Measurements from ENCODE around the gene ARHGAP33. TPM values are rescaled to one million over a fixed set of nuclear protein-coding genes. Genes with fewer than 3 reads are reported as not detected.

ARHGAP33 gene
- polyA plus RNA-seq, 1 experiment = 1.2 TPM

DNA sequence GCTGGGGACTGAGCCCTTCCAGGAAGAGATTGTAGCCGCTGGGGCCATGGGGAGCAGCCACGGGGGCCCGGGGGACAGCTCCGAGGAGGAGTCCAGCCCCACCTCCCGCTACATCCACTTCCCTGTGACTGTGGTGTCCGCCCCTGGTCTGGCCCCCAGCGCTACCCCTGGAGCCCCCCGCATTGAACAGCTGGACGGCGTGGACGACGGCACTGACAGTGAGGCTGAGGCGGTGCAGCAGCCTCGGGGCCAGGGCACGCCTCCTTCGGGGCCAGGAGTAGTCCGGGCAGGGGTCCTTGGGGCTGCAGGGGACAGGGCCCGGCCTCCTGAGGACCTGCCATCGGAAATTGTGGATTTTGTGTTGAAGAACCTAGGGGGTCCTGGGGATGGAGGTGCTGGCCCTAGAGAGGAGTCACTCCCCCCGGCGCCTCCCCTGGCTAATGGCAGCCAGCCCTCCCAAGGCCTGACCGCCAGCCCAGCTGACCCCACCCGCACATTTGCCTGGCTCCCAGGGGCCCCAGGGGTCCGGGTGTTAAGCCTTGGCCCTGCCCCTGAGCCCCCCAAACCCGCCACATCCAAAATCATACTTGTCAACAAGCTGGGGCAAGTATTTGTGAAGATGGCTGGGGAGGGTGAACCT lies 42.7 kb upstream of the ARHGAP33 start:
- Histone ChIP-seq H3K27me3 (ENCODE audit: control insufficient read depth, insufficient read depth, low read length) (no peaks in the 10 kb centered on the region), H3K4me3 (ENCODE audit: low read depth, low read length) (no peak overlapping the region), H3K9me3 (ENCODE audit: control insufficient read depth, insufficient read depth, low read length) (no peaks in the 10 kb centered on the region; the same call in 1 of the 2 replicates), H3K27ac (ENCODE audit: low read depth, low read length) (no peak overlapping the region)
- TF ChIP-seq, protein P1, sequence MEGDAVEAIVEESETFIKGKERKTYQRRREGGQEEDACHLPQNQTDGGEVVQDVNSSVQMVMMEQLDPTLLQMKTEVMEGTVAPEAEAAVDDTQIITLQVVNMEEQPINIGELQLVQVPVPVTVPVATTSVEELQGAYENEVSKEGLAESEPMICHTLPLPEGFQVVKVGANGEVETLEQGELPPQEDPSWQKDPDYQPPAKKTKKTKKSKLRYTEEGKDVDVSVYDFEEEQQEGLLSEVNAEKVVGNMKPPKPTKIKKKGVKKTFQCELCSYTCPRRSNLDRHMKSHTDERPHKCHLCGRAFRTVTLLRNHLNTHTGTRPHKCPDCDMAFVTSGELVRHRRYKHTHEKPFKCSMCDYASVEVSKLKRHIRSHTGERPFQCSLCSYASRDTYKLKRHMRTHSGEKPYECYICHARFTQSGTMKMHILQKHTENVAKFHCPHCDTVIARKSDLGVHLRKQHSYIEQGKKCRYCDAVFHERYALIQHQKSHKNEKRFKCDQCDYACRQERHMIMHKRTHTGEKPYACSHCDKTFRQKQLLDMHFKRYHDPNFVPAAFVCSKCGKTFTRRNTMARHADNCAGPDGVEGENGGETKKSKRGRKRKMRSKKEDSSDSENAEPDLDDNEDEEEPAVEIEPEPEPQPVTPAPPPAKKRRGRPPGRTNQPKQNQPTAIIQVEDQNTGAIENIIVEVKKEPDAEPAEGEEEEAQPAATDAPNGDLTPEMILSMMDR (IDR thresholded peaks at IDR 0.05; ENCODE audit: low read depth, low read length) = no peak
- CTCF ChIA-PET = no interaction called here
- POLR2A ChIA-PET = interaction anchor here (0.9 kb wide), 1 partner anchor 7 kb away, joined by 3 read pairs; no protein-coding TSS in a partner anchor
- DNase-seq (ENCODE audit: low read depth, low spot score) = no peak

DNA sequence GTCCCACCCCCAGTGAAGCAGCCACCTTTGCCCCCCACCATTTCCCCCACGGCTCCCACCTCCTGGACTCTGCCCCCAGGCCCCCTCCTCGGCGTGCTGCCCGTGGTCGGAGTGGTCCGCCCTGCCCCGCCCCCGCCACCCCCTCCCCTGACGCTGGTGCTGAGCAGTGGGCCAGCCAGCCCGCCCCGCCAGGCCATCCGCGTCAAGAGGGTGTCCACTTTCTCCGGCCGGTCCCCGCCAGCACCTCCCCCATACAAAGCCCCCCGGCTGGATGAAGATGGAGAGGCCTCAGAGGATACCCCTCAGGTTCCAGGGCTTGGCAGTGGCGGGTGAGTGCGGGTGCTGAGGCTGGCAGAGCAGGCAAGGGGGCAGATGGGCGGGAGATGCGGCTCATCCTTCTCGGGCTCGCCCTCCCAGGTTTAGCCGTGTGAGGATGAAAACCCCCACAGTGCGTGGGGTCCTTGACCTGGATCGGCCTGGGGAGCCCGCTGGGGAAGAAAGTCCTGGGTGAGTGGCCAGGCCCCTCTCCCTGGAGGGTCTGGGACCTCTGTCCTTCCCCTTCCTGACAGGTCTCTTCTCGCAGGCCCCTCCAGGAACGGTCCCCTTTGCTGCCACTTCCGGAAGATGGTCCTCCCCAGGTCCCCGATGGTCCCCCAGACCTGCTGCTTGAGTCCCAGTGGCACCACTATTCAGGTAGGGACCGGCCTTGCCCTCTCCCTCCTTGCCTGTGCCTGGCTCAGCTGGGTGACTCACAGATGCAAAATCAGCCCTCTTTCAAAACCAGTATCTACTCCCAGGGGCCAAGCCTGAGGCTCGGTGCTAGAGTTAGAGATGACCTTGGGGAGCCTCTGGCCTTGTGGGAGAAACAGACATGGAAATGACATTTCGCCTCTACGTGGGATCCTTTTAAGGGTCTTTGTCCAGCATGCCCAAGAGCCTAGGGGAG lies 41.9 kb upstream of the ARHGAP33 start:
- ChIA-PET CTCF (no interaction called here), POLR2A (no interaction called here)
- H3K4me3 ChIP-seq (ENCODE audit: low read depth, low read length) = no peak overlapping the region
- no peaks in the 10 kb centered on the region for H3K27me3 ChIP-seq (ENCODE audit: control insufficient read depth, insufficient read depth, low read length)
- H3K27ac ChIP-seq (ENCODE audit: low read depth, low read length) = no peak overlapping the region
- DNase-seq (ENCODE audit: low read depth, low spot score) = no peak
- H3K9me3 ChIP-seq (ENCODE audit: control insufficient read depth, insufficient read depth, low read length) = no peaks in the 10 kb centered on the region; the same call in 1 of the 2 replicates
- TF ChIP-seq, protein P1 (IDR thresholded peaks at IDR 0.05; ENCODE audit: low read depth, low read length) = no peak

DNA sequence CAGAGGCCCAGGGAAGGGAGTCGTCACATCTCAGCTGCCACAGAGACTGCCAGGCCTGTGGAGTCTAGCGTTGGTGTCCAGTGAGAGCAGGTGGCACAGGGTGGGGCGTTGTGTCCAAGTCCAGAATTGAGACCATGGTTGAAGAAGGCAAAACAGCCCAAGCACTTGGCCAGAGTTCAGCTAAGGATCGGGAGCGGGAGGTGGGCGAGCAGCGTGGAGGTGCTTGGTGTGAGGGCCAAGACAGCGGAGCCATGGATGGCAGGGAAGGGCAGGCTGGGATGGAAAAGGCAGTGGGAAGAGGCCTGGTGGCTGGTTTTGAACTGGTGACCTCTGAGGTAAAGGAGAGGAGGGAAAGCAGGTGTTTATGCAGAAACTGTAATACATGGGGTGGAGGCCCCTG lies 41.1 kb upstream of the ARHGAP33 start:
- no peaks in the 10 kb centered on the region; the same call in 1 of the 2 replicates for H3K9me3 ChIP-seq (ENCODE audit: control insufficient read depth, insufficient read depth, low read length)
- H3K4me3 ChIP-seq (ENCODE audit: low read depth, low read length) = no peak overlapping the region
- no peak for DNase-seq (ENCODE audit: low read depth, low spot score)
- CTCF ChIA-PET = no interaction called here
- TF ChIP-seq, protein P1 (IDR thresholded peaks at IDR 0.05; ENCODE audit: low read depth, low read length) = no peak
- H3K27ac ChIP-seq (ENCODE audit: low read depth, low read length) = no peak overlapping the region
- no peaks in the 10 kb centered on the region for H3K27me3 ChIP-seq (ENCODE audit: control insufficient read depth, insufficient read depth, low read length)
- POLR2A ChIA-PET = no interaction called here

DNA sequence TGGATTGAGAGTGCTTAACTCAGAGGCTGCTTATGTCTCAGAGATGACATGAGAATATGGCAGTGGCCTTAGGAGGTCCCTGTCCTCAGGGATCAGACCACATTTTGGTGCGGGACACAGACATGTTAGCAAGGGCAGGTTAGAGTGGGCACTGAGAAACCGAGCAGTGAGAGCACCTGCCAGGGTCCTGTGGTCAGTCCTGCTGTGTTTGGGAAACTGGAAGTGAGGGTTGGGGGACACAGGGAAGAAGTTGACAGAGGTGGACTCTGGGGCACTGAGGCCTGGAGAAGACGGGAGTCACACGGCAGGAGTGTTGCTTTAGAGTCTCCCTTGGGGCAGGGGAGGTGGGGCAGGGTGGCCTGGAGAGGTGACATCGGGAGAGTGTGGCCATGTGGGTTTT lies 40.5 kb upstream of the ARHGAP33 start:
- TF ChIP-seq, protein P1 (IDR thresholded peaks at IDR 0.05; ENCODE audit: low read depth, low read length) = no peak
- no peak overlapping the region for H3K27ac ChIP-seq (ENCODE audit: low read depth, low read length)
- H3K9me3 ChIP-seq (ENCODE audit: control insufficient read depth, insufficient read depth, low read length) = no peaks in the 10 kb centered on the region; the same call in 1 of the 2 replicates
- ChIA-PET CTCF (no interaction called here), POLR2A (no interaction called here)
- H3K27me3 ChIP-seq (ENCODE audit: control insufficient read depth, insufficient read depth, low read length) = no peaks in the 10 kb centered on the region
- no peak overlapping the region for H3K4me3 ChIP-seq (ENCODE audit: low read depth, low read length)
- no peak for DNase-seq (ENCODE audit: low read depth, low spot score)
